Stomach (tissue), 9 donors: ENCODE measurements around the gene ZNF462. TPM values are rescaled to one million over a fixed set of nuclear protein-coding genes. Genes with fewer than 3 reads are reported as not detected.
"Not testable (repeated sequence)": the region's sequence is repeated elsewhere in the genome, so short reads cannot be mapped to it uniquely, and the experiment has no call there.

Source experiments
- DNase-seq, 2 donors: peaks; one replicate each; pipeline versions ENCODE4 v3.0.0 to v3.0.0-alpha.2; 2013 to 2019
- H3K27ac ChIP-seq, 5 donors: fragments of 200-600 bp in 4 of 5; sonication (generic) in 4 of 5; one replicate each; pipeline ENCODE4 v1.5.1; 2013 to 2019; ENCODE audit warnings: mild to moderate bottlenecking in 1 of 5, moderate library complexity in 1 of 5
- H3K27me3 ChIP-seq, 3 donors: fragments of 200-600 bp; sonication (generic); one replicate each; pipeline ENCODE4 v1.5.1; 2017 to 2019; ENCODE audit warnings: mixed run types in 1 of 3
- H3K36me3 ChIP-seq, 4 donors: fragments of 200-600 bp; sonication (generic); 1 replicate in 3 of 4; 2 replicates in 1 of 4; pipeline ENCODE4 v1.5.1; 2016 to 2019
- H3K4me1 ChIP-seq, 4 donors: fragments of 200-600 bp; sonication (generic); one replicate each; pipeline ENCODE4 v1.5.1; 2016 to 2019
- H3K4me3 ChIP-seq, 4 donors: fragments of 200-600 bp; sonication (generic) in 3 of 4; one replicate each; pipeline ENCODE4 v1.5.1; 2016 to 2019; ENCODE audit warnings: mild to moderate bottlenecking in 1 of 4
- H3K9me3 ChIP-seq, 4 donors: fragments of 200-600 bp; sonication (generic); one replicate each; pipeline ENCODE4 v1.5.1; 2016 to 2019
- CTCF ChIP-seq, 7 experiments: fragments of 450-650 bp in 4 of 7; fragments of 200-600 bp in 3 of 7; sonication (generic) in 3 of 7; IDR thresholded peaks; one replicate each; pipeline ENCODE4 v1.5.1; 2016 to 2019; ENCODE audit warnings: antibody characterized with exemption in 7 of 7, control low read depth in 2 of 7, mild to moderate bottlenecking in 1 of 7
- EP300 ChIP-seq: sonication (generic); formaldehyde crosslinking; IDR thresholded peaks from one replicate; pipeline ENCODE4 v1.6.1; 2017; ENCODE audit warnings: antibody characterized with exemption
- POLR2A ChIP-seq, 4 donors: fragments of 450-650 bp; IDR thresholded peaks; one replicate each; pipeline ENCODE4 v1.6.1; 2016; ENCODE audit warnings: antibody characterized with exemption in 4 of 4, control low read depth in 2 of 4, mild to moderate bottlenecking in 1 of 4, moderate library complexity in 1 of 4
- POLR2AphosphoS5 ChIP-seq, 3 donors: sonication (generic); formaldehyde crosslinking; IDR thresholded peaks; one replicate each; pipeline ENCODE4 v1.6.1; 2016; ENCODE audit warnings: antibody characterized with exemption in 3 of 3
- WGBS, 5 donors: extraction: QIAGEN DNeasy Blood & Tissue Kit in 3 of 5; methylation state at CpG; one replicate each; pipeline versions ENCODE4 v1.1.5 to v1.1.7; 2013 to 2018; 5-methylcytosine and 5-hydroxymethylcytosine counted together
- intact Hi-C: fragments of 100-400 bp; cut with DNase I; formaldehyde crosslinking; loops from one replicate; pipeline ENCODE4 v1.15.1; 2023; ENCODE audit warnings: low total_unique reads
- polyA plus RNA-seq, 3 donors: library from polyadenylated mRNA; stranded (reverse); fragments of 200-250 nt; gene quantifications; one replicate each; pipeline ENCODE4 v1.2.3, GENCODE V29; 2013
- total RNA-seq, 5 donors: library from RNA; depleted of rRNA; stranded (reverse); fragments of >200 nt; gene quantifications; one replicate each; pipeline versions ENCODE4 v1.1.0 to v1.2.3, GENCODE V29; 2014 to 2016
- donor health status: healthy with polysubstance abuse.
- donor health status: Bipolar disorder and iron deficiency.
- donor health status: healthy.

The ZNF462 gene
- total and polyA plus RNA-seq, 8 donors = 0.50 to 60.1 (median 10.1) TPM

- H3K36me3 ChIP-seq = no peaks in the 10 kb centered on the region
- DNase-seq = no peak
- H3K9me3 ChIP-seq = no peaks in the 10 kb centered on the region
- intact Hi-C loops = no loop called here
- peaks cover 0 to 8% (median 2%) of the 10 kb centered on the region in 4 donors for H3K4me1 ChIP-seq
- H3K27me3 ChIP-seq = no peaks in the 10 kb centered on the region
- H3K27ac ChIP-seq = no peak overlapping the region
- H3K4me3 ChIP-seq = no peak overlapping the region
- TF ChIP-seq POLR2AphosphoS5 (IDR thresholded peaks at IDR 0.05) (no peak), CTCF (IDR thresholded peaks at IDR 0.05) (no peak), POLR2A (IDR thresholded peaks at IDR 0.05) (no peak), EP300 (no peak)
Observed at GRCh38 chr9:106834888-106835287, 28.1 kb upstream of the ZNF462 start.

- TF ChIP-seq EP300 (no peak), CTCF (IDR thresholded peaks at IDR 0.05) (no peak), POLR2A (IDR thresholded peaks at IDR 0.05) (no peak), POLR2AphosphoS5 (IDR thresholded peaks at IDR 0.05) (no peak)
- H3K27ac ChIP-seq = no peak overlapping the region
- 91 to 97% (median 95%) methylated on average over 2 of the region's 2 CpGs for WGBS, 5 donors
- no peaks in the 10 kb centered on the region for H3K27me3 ChIP-seq
- DNase-seq = no peak
- H3K36me3 ChIP-seq = no peaks in the 10 kb centered on the region
- no peak overlapping the region for H3K4me3 ChIP-seq
- intact Hi-C loops = no loop called here
- no peaks in the 10 kb centered on the region for H3K4me1 ChIP-seq
- H3K9me3 ChIP-seq = no peaks in the 10 kb centered on the region
Observed at GRCh38 chr9:106835840-106836239, 27.1 kb upstream of the ZNF462 start.

- no peak for TF ChIP-seq POLR2AphosphoS5 (IDR thresholded peaks at IDR 0.05)
- WGBS, 5 donors = 35 to 75% (median 48%) methylated on average over 1 of the region's 1 CpG
- Histone ChIP-seq H3K36me3 (no peaks in the 10 kb centered on the region), H3K27ac (no peak overlapping the region), H3K27me3 (no peaks in the 10 kb centered on the region), H3K9me3 (no peaks in the 10 kb centered on the region), H3K4me1 (no peaks in the 10 kb centered on the region), H3K4me3 (no peak overlapping the region)
- intact Hi-C loops = no loop called here
- peak in 1 of 2 donors; percentile 16 for DNase-seq
Observed at GRCh38 chr9:106843371-106843770, 19.6 kb upstream of the ZNF462 start.

- DNase-seq = no peak
- intact Hi-C loops = no loop called here
- Histone ChIP-seq H3K27ac (no peak overlapping the region), H3K9me3 (no peaks in the 10 kb centered on the region), H3K36me3 (no peaks in the 10 kb centered on the region), H3K4me3 (no peak overlapping the region), H3K4me1 (no peaks in the 10 kb centered on the region), H3K27me3 (no peaks in the 10 kb centered on the region)
- TF ChIP-seq CTCF (IDR thresholded peaks at IDR 0.05) (no peak), POLR2A (IDR thresholded peaks at IDR 0.05) (no peak), EP300 (no peak), POLR2AphosphoS5 (IDR thresholded peaks at IDR 0.05) (no peak)
- 41 to 74% (median 57%) methylated on average over 1 of the region's 1 CpG for WGBS, 5 donors
Observed at GRCh38 chr9:106846307-106846706, 16.7 kb upstream of the ZNF462 start.

- DNase-seq = no peak
- Histone ChIP-seq H3K9me3 (no peaks in the 10 kb centered on the region), H3K4me1 (no peaks in the 10 kb centered on the region), H3K4me3 (no peak overlapping the region), H3K27ac (no peak overlapping the region), H3K27me3 (no peaks in the 10 kb centered on the region), H3K36me3 (no peaks in the 10 kb centered on the region)
- TF ChIP-seq POLR2A (IDR thresholded peaks at IDR 0.05) (no peak), CTCF (IDR thresholded peaks at IDR 0.05) (no peak), POLR2AphosphoS5 (IDR thresholded peaks at IDR 0.05) (no peak), EP300 (no peak)
- 79 to 96% (median 88%) methylated on average over 2 of the region's 2 CpGs for WGBS, 5 donors
- intact Hi-C loops = no loop called here
Observed at GRCh38 chr9:106846857-106847256, 16.1 kb upstream of the ZNF462 start.

- H3K27ac ChIP-seq, H3K4me1 ChIP-seq, H3K36me3 ChIP-seq, DNase-seq, H3K27me3 ChIP-seq, H3K4me3 ChIP-seq, H3K9me3 ChIP-seq, intact Hi-C loops: not testable (repeated sequence)
- WGBS, 5 donors = 90 to 98% (median 95%) methylated on average over 8 of the region's 8 CpGs
Observed at GRCh38 chr9:106851640-106852039, 11.3 kb upstream of the ZNF462 start.
